ENCODE data around the gene AKAP1.

Gene AKAP1

GRCh38 chr17:57158795-57159194, 73.7 kb downstream of the AKAP1 start:
- DNase-seq (ENCODE audit: low read depth in 2 of 3, low spot score in 2 of 3), result no peak

GRCh38 chr17:57160624-57161023, 75.6 kb downstream of the AKAP1 start:
- no peak for DNase-seq (ENCODE audit: low read depth in 2 of 3, low spot score in 2 of 3)

- DNase-seq (ENCODE audit: low read depth in 2 of 3, low spot score in 2 of 3), result no peak
Observed at GRCh38 chr17:57164814-57165213, 79.8 kb downstream of the AKAP1 start.

GRCh38 chr17:57165754-57166153, 80.7 kb downstream of the AKAP1 start:
- no peak for DNase-seq (ENCODE audit: low read depth in 2 of 3, low spot score in 2 of 3)

- DNase-seq (ENCODE audit: low read depth in 2 of 3, low spot score in 2 of 3), result no peak
Observed at GRCh38 chr17:57166803-57167202, 81.8 kb downstream of the AKAP1 start.

GRCh38 chr17:57168695-57169094, 83.6 kb downstream of the AKAP1 start:
- DNase-seq (ENCODE audit: low read depth in 2 of 3, low spot score in 2 of 3), result no peak

- no peak for DNase-seq (ENCODE audit: low read depth in 2 of 3, low spot score in 2 of 3)
Observed at GRCh38 chr17:57170866-57171265, 85.8 kb downstream of the AKAP1 start.

All from activated CD8-positive, alpha-beta memory T cell treated with anti-CD3 and anti-CD28 coated beads for 48 hours (primary cell).